ENCODE data around the gene CENPP.

GRCh38 chr9:92463984-92464383 lies 138.2 kb downstream of the CENPP start:
- TF ChIP-seq POLR2A (IDR thresholded peaks at IDR 0.05) (no peak), CTCF (IDR thresholded peaks at IDR 0.05) (no peak)

Data from body of pancreas (tissue), 4 donors.